Measurements from ENCODE around the gene ARID1B.

- TF ChIP-seq, protein P1, sequence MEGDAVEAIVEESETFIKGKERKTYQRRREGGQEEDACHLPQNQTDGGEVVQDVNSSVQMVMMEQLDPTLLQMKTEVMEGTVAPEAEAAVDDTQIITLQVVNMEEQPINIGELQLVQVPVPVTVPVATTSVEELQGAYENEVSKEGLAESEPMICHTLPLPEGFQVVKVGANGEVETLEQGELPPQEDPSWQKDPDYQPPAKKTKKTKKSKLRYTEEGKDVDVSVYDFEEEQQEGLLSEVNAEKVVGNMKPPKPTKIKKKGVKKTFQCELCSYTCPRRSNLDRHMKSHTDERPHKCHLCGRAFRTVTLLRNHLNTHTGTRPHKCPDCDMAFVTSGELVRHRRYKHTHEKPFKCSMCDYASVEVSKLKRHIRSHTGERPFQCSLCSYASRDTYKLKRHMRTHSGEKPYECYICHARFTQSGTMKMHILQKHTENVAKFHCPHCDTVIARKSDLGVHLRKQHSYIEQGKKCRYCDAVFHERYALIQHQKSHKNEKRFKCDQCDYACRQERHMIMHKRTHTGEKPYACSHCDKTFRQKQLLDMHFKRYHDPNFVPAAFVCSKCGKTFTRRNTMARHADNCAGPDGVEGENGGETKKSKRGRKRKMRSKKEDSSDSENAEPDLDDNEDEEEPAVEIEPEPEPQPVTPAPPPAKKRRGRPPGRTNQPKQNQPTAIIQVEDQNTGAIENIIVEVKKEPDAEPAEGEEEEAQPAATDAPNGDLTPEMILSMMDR (IDR thresholded peaks at IDR 0.05): no peak
- TF ChIP-seq POLR2A (IDR thresholded peaks at IDR 0.05): no peak
These were observed 175.2 kb downstream of the ARID1B start for GRCh38 chr6:156952401-156952800.
